H1 (cell line): ENCODE data around the gene FOXA3. TPM values are rescaled to one million over a fixed set of nuclear protein-coding genes. Genes with fewer than 3 reads are reported as not detected.

Experiments used
- CREB1 ChIP-seq: IDR thresholded peaks from 2 replicates; pipeline ENCODE4 v1.6.1; 2012; ENCODE audit warnings: inconsistent platforms
- EP300 ChIP-seq, 2 experiments: IDR thresholded peaks; 1 replicate in 1 of 2; 2 replicates in 1 of 2; pipeline ENCODE4 v1.6.1; 2011 to 2012; ENCODE audit warnings: low read depth in 2 of 2, low read length in 2 of 2, mild to moderate bottlenecking in 2 of 2, borderline replicate concordance in 1 of 2, inconsistent platforms in 1 of 2, moderate library complexity in 1 of 2
- MAFK ChIP-seq: IDR thresholded peaks from 2 replicates; pipeline ENCODE4 v1.6.1; 2012; ENCODE audit warnings: low read depth, mild to moderate bottlenecking, improper control_type of control experiment, low read length
- polyA plus RNA-seq, 7 experiments: library from polyadenylated mRNA; depleted of rRNA in 3 of 7; stranded (reverse) in 5 of 7; unstranded in 2 of 7; fragments of >200 nt in 5 of 7; fragments of 200-250 nt in 2 of 7; gene quantifications; 1 replicate in 5 of 7; 2 replicates in 1 of 7; 4 replicates in 1 of 7; pipeline versions ENCODE4 v1.2.1 to v1.2.3, GENCODE V29; 2011 to 2013; ENCODE audit warnings: missing spikeins in 2 of 7, mixed read lengths in 2 of 7
- total RNA-seq: library from RNA; stranded (reverse); fragmentation: NEBNext Ultra II Directional; extraction: Animal tissue kit (Norgen Biotek cat#: 25700); gene quantifications from 2 replicates; pipeline ENCODE4 v1.2.1, GENCODE V29; 2021
- TF ChIP-seq, protein P1 (sequence below): fragments of 300-600 bp; sonication (generic); IDR thresholded peaks from 2 replicates; pipeline ENCODE4 v1.7.1; 2012; ENCODE audit warnings: low read length, moderate library complexity, mild to moderate bottlenecking, inconsistent platforms; ENCODE audit not compliant: insufficient replicate concordance
- TF ChIP-seq, protein P2 (sequence below): IDR thresholded peaks from 2 replicates; pipeline ENCODE4 v1.6.1; 2012; ENCODE audit warnings: low read length, inconsistent platforms

FOXA3 gene
- total and polyA plus RNA-seq, 2 of the 8 experiments (the other 6 are each of a cell fraction or from before 2014, with no cell fraction given) = 20.2 to 49.1 TPM

- TF ChIP-seq, protein P1, sequence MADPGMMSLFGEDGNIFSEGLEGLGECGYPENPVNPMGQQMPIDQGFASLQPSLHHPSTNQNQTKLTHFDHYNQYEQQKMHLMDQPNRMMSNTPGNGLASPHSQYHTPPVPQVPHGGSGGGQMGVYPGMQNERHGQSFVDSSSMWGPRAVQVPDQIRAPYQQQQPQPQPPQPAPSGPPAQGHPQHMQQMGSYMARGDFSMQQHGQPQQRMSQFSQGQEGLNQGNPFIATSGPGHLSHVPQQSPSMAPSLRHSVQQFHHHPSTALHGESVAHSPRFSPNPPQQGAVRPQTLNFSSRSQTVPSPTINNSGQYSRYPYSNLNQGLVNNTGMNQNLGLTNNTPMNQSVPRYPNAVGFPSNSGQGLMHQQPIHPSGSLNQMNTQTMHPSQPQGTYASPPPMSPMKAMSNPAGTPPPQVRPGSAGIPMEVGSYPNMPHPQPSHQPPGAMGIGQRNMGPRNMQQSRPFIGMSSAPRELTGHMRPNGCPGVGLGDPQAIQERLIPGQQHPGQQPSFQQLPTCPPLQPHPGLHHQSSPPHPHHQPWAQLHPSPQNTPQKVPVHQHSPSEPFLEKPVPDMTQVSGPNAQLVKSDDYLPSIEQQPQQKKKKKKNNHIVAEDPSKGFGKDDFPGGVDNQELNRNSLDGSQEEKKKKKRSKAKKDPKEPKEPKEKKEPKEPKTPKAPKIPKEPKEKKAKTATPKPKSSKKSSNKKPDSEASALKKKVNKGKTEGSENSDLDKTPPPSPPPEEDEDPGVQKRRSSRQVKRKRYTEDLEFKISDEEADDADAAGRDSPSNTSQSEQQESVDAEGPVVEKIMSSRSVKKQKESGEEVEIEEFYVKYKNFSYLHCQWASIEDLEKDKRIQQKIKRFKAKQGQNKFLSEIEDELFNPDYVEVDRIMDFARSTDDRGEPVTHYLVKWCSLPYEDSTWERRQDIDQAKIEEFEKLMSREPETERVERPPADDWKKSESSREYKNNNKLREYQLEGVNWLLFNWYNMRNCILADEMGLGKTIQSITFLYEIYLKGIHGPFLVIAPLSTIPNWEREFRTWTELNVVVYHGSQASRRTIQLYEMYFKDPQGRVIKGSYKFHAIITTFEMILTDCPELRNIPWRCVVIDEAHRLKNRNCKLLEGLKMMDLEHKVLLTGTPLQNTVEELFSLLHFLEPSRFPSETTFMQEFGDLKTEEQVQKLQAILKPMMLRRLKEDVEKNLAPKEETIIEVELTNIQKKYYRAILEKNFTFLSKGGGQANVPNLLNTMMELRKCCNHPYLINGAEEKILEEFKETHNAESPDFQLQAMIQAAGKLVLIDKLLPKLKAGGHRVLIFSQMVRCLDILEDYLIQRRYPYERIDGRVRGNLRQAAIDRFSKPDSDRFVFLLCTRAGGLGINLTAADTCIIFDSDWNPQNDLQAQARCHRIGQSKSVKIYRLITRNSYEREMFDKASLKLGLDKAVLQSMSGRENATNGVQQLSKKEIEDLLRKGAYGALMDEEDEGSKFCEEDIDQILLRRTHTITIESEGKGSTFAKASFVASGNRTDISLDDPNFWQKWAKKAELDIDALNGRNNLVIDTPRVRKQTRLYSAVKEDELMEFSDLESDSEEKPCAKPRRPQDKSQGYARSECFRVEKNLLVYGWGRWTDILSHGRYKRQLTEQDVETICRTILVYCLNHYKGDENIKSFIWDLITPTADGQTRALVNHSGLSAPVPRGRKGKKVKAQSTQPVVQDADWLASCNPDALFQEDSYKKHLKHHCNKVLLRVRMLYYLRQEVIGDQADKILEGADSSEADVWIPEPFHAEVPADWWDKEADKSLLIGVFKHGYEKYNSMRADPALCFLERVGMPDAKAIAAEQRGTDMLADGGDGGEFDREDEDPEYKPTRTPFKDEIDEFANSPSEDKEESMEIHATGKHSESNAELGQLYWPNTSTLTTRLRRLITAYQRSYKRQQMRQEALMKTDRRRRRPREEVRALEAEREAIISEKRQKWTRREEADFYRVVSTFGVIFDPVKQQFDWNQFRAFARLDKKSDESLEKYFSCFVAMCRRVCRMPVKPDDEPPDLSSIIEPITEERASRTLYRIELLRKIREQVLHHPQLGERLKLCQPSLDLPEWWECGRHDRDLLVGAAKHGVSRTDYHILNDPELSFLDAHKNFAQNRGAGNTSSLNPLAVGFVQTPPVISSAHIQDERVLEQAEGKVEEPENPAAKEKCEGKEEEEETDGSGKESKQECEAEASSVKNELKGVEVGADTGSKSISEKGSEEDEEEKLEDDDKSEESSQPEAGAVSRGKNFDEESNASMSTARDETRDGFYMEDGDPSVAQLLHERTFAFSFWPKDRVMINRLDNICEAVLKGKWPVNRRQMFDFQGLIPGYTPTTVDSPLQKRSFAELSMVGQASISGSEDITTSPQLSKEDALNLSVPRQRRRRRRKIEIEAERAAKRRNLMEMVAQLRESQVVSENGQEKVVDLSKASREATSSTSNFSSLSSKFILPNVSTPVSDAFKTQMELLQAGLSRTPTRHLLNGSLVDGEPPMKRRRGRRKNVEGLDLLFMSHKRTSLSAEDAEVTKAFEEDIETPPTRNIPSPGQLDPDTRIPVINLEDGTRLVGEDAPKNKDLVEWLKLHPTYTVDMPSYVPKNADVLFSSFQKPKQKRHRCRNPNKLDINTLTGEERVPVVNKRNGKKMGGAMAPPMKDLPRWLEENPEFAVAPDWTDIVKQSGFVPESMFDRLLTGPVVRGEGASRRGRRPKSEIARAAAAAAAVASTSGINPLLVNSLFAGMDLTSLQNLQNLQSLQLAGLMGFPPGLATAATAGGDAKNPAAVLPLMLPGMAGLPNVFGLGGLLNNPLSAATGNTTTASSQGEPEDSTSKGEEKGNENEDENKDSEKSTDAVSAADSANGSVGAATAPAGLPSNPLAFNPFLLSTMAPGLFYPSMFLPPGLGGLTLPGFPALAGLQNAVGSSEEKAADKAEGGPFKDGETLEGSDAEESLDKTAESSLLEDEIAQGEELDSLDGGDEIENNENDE = no peak
- no peak; a peak in 1 of 3 replicates for TF ChIP-seq EP300 (IDR thresholded peaks at IDR 0.05; ENCODE audit: borderline replicate concordance in 1 of 2, low read depth in 2 of 2, low read length in 2 of 2)
- no peak for TF ChIP-seq MAFK
- TF ChIP-seq CREB1 = peak; percentile 89
- TF ChIP-seq, protein P2, sequence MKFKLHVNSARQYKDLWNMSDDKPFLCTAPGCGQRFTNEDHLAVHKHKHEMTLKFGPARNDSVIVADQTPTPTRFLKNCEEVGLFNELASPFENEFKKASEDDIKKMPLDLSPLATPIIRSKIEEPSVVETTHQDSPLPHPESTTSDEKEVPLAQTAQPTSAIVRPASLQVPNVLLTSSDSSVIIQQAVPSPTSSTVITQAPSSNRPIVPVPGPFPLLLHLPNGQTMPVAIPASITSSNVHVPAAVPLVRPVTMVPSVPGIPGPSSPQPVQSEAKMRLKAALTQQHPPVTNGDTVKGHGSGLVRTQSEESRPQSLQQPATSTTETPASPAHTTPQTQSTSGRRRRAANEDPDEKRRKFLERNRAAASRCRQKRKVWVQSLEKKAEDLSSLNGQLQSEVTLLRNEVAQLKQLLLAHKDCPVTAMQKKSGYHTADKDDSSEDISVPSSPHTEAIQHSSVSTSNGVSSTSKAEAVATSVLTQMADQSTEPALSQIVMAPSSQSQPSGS = no peak; the same call in 1 of the 2 replicates
These were observed 22.5 kb downstream of the FOXA3 start (continued) for GRCh38 chr19:45886427-45887199.
